ENCODE results near the gene PTGER3. TPM values are rescaled to one million over a fixed set of nuclear protein-coding genes. Genes with fewer than 3 reads are reported as not detected.

Gene PTGER3
- 0.29 to 0.59 TPM (median 0.54 TPM) in 3 replicates for total RNA-seq

DNA sequence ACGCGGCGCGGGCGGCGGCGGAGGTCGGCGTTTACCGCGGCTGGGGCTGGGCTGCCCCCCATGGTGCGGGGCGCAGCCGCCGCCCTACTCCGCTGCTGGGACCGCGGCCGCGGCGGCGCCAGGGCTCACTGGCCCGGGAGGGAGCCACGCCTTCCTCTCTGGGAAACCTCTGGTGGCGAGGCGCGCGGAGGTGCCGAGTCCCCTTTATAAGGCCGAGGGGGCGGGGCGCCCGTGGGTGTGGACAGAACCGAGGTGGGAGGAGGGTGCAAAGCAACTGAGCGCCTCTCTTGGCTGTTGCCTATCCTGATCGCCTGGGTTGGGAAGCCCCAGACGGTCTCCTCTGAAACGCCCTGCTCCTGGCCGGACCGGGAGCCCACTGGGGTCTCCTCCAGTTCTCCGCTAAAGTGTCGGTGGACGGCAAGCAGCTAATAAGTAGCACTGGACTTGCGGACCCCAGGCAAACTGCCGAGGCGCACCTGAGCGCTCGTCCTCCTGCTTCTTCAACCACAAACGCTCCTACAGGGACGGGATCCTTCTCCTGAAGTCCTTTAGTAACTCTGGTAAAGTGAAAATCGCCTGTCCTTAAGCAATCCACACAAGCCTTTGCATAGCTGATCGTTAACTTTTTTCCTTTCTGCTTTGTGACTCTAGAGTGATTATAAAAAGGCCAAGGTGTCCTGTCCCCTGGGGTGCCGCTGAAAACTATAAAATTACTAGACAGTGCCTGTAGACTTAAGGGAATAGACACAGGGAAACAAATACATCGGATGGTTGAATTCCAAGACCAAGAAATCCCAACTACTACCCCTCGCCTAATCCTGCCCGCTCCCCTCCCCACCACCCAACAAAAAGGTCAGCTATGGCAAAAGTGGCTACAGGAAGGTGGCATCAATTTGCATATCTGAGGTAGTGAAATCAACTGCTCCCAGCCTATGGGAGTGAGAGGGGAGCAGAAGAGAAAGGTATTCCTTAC lies at the start of gene PTGER3:
Gene PTGER3 (minus strand): TSS at position 182 of the 973 bp plus-strand sequence. CDS start 239 bp downstream, outside the sequence.
- DNase-seq (ENCODE audit: low spot score in 2 of 2, unreplicated experiment in 2 of 2) = peak; percentile 30 to 67

DNA sequence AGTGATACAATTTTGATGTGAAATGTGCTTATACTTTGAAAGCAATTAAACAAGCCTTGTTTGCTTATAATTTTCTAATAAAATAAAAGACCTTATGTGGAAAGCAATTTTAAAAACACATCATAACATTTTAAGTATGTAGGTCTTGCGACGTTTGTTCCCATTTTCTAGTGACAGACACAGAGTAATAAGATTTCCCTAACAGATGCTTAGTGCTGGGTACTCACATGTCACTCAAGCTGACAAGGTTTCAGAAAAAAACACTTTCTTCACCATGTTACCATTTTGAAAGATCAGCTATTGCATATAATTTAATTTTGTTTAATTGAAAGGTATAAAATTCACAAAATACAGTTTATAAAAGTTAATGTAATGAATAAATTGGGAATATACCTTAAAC lies 47.3 kb upstream of the PTGER3 start:
- DNase-seq (ENCODE audit: low spot score in 2 of 2, unreplicated experiment in 2 of 2) = no peak
- H3K27me3 Mint-ChIP-seq (ENCODE audit: low read depth) = peaks cover 4% of the 10 kb centered on the region
- no peaks in the 10 kb centered on the region for H3K36me3 Mint-ChIP-seq
- H3K4me1 Mint-ChIP-seq = no peaks in the 10 kb centered on the region
- no peak overlapping the region for H3K27ac Mint-ChIP-seq
- TF ChIP-seq, protein P1, sequence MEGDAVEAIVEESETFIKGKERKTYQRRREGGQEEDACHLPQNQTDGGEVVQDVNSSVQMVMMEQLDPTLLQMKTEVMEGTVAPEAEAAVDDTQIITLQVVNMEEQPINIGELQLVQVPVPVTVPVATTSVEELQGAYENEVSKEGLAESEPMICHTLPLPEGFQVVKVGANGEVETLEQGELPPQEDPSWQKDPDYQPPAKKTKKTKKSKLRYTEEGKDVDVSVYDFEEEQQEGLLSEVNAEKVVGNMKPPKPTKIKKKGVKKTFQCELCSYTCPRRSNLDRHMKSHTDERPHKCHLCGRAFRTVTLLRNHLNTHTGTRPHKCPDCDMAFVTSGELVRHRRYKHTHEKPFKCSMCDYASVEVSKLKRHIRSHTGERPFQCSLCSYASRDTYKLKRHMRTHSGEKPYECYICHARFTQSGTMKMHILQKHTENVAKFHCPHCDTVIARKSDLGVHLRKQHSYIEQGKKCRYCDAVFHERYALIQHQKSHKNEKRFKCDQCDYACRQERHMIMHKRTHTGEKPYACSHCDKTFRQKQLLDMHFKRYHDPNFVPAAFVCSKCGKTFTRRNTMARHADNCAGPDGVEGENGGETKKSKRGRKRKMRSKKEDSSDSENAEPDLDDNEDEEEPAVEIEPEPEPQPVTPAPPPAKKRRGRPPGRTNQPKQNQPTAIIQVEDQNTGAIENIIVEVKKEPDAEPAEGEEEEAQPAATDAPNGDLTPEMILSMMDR (IDR thresholded peaks at IDR 0.05; ENCODE audit: unreplicated experiment) = no peak
- H3K9me3 Mint-ChIP-seq = no peaks in the 10 kb centered on the region
- H3K4me3 Mint-ChIP-seq = no peak overlapping the region

More for the DNA sequence above, at the start of gene PTGER3:
- TF ChIP-seq, protein P1 (IDR thresholded peaks at IDR 0.05; ENCODE audit: unreplicated experiment) = no peak
- no peaks in the 10 kb centered on the region for H3K36me3 Mint-ChIP-seq
- H3K9me3 Mint-ChIP-seq = no peaks in the 10 kb centered on the region
- peaks cover 8% of the 10 kb centered on the region for H3K4me1 Mint-ChIP-seq
- peak within 1 kb of the TSS; percentile 72 for H3K4me3 Mint-ChIP-seq
- peaks cover 66% of the 10 kb centered on the region for H3K27me3 Mint-ChIP-seq (ENCODE audit: low read depth)
- H3K27ac Mint-ChIP-seq = no peak within 1 kb of the TSS

DNA sequence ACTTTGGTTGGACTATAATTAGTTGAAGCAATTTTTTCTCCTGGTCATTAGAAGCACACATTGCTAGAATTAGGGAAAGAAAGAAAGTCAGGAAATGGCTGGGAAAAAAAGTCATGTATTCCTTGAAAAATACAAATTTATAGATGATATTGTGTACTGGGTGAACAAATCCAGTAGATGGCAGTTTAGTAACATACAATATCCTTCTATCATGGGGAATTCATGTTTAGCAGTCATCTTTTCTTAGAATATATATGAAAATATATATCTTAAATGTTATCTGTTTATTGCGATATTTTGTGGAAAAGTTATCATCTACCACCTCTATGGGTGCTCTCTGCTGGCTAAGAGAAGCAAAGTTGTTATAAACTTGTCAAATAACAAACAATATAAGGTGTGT lies 46.3 kb upstream of the PTGER3 start:
- DNase-seq (ENCODE audit: low spot score in 2 of 2, unreplicated experiment in 2 of 2) = no peak
- H3K27me3 Mint-ChIP-seq (ENCODE audit: low read depth) = peaks cover 2% of the 10 kb centered on the region
- H3K4me3 Mint-ChIP-seq = no peak overlapping the region
- TF ChIP-seq, protein P1 (IDR thresholded peaks at IDR 0.05; ENCODE audit: unreplicated experiment) = no peak
- no peaks in the 10 kb centered on the region for H3K9me3 Mint-ChIP-seq
- no peaks in the 10 kb centered on the region for H3K4me1 Mint-ChIP-seq
- H3K27ac Mint-ChIP-seq = no peak overlapping the region
- H3K36me3 Mint-ChIP-seq = no peaks in the 10 kb centered on the region

DNA sequence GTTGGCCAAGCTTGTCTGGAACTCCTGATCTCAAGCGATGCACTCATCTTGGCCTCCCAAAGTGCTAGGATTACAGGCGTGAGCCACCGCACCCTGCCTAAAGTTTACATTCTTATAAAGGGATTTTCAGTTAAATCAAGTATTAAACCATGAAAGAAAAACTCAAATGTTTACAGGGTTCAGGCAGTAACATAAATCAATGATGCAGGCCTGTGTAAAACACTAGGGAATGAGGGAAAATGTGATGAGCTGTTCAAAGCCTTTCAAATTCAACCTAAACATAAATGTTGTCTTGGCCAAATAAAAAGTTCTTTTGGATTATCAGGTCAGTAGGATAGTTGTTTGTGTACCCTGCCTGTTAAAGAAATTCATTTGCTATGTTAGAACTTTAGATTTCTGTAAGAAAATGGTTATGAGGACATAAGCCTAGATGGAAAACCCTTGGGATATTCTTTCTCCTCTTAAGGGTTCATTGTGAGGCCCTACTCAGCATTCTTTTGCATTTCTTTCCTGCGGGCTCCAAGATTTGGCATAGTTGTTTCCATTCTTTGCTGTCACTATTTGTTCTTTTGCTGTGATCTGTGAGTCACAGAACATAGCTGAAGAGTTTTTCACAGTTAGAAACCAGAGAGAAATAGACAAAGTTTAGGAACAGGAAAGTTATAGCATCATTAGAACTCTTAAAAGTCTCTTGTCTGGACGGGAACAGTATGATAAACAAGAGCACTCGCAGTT lies 42.1 kb upstream of the PTGER3 start:
- H3K9me3 Mint-ChIP-seq = no peaks in the 10 kb centered on the region
- no peaks in the 10 kb centered on the region for H3K36me3 Mint-ChIP-seq
- no peaks in the 10 kb centered on the region for H3K4me1 Mint-ChIP-seq
- no peak for DNase-seq (ENCODE audit: low spot score in 2 of 2, unreplicated experiment in 2 of 2)
- TF ChIP-seq, protein P1 (IDR thresholded peaks at IDR 0.05; ENCODE audit: unreplicated experiment) = no peak
- H3K4me3 Mint-ChIP-seq = no peak overlapping the region
- H3K27ac Mint-ChIP-seq = no peak overlapping the region
- peaks cover 20% of the 10 kb centered on the region for H3K27me3 Mint-ChIP-seq (ENCODE audit: low read depth)

DNA sequence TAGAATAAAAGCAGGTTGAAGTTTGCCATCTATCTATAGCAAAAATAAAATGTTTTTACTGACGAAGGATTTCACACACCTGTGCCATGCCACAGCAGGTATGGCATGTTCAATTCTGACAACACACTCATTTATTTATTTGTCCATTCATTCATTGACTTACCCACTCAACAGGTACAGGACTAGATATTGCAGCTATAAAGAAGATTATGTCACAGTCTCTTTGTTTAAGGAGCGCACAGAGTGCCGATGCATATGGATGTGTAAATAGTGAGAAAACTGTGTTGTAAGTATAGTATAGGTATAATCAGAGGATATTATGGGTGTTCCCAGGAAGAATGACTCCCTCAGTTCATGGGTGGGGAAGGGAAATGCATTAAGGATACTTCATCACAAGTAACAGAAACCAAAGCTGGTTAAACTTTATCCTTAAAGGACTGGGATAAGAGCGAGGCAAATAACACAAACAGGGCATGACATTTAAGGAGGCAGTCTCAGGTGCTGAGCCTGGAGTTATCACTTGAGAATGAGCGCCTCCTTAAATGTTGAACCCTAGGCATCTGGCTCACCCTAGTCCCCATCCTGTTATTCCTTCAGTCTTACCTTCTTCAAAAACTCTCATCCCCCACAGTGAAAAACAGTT lies 41.1 kb upstream of the PTGER3 start:
- no peak overlapping the region for H3K27ac Mint-ChIP-seq
- H3K4me3 Mint-ChIP-seq = no peak overlapping the region
- peaks cover 27% of the 10 kb centered on the region for H3K27me3 Mint-ChIP-seq (ENCODE audit: low read depth)
- no peaks in the 10 kb centered on the region for H3K9me3 Mint-ChIP-seq
- TF ChIP-seq, protein P1 (IDR thresholded peaks at IDR 0.05; ENCODE audit: unreplicated experiment) = no peak
- no peaks in the 10 kb centered on the region for H3K36me3 Mint-ChIP-seq
- DNase-seq (ENCODE audit: low spot score in 2 of 2, unreplicated experiment in 2 of 2) = no peak
- no peaks in the 10 kb centered on the region for H3K4me1 Mint-ChIP-seq

Measured in mesothelial cell of epicardium (in vitro differentiated cells).